Measurements from ENCODE around the gene C5orf46. TPM values are rescaled to one million over a fixed set of nuclear protein-coding genes. Genes with fewer than 3 reads are reported as not detected.
A peak's percentile ranks its signal among the peaks of the same experiment; 100 is the strongest.

C5orf46 gene
- total RNA-seq, 3 donors from 2014 or later (not counting 1 experiment from before 2014, with no cell fraction given), result not detected

DNA sequence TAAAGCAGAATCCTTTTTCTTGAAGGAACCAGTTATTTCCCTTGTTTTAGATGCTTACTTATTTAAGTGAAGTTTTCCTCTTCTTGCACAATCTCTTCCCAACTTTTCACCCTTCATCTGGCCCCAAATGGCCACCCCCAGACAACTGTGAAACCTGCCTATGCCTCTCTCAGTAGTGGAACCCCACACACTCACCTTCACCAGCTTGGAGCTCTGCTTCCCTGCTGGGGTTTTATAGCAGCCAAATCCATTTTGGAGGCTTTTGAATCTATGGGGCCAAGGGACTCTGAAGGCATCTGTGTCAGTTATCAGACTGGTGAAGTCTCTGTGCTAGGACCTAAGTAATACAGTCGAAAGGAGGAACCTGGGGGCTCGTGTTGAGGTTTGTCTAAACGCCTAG, 52.0 kb downstream of the C5orf46 start:
- Mint-ChIP-seq H3K27ac (no peak overlapping the region), H3K27me3 (ENCODE audit: low read depth in 2 of 2) (peaks cover 6 to 11% of the 10 kb centered on the region in 2 donors), H3K4me1 (peaks cover 0 to 5% of the 10 kb centered on the region in 2 donors), H3K36me3 (no peaks in the 10 kb centered on the region), H3K4me3 (no peak overlapping the region), H3K9me3 (no peaks in the 10 kb centered on the region)
- intact Hi-C loops (cut with micrococcal nuclease), result no loop called here
- 84% methylated on average over 3 of the region's 3 CpGs for WGBS (ENCODE audit: insufficient coverage)
- Histone ChIP-seq H3K27ac (ENCODE audit: low read length) (no peak overlapping the region), H3K36me3 (ENCODE audit: control insufficient read depth, insufficient read depth, low read length) (no peaks in the 10 kb centered on the region), H3K27me3 (ENCODE audit: control insufficient read depth, insufficient read depth, low read length) (no peaks in the 10 kb centered on the region), H3K4me3 (ENCODE audit: low read length) (no peak overlapping the region), H3K9me3 (ENCODE audit: control insufficient read depth, insufficient read depth, low read length) (no peaks in the 10 kb centered on the region), H3K4me1 (ENCODE audit: control insufficient read depth, insufficient read depth, low read length) (no peaks in the 10 kb centered on the region)
- ATAC-seq, result no peak
- DNase-seq, result no peak
- TF ChIP-seq, protein P1, sequence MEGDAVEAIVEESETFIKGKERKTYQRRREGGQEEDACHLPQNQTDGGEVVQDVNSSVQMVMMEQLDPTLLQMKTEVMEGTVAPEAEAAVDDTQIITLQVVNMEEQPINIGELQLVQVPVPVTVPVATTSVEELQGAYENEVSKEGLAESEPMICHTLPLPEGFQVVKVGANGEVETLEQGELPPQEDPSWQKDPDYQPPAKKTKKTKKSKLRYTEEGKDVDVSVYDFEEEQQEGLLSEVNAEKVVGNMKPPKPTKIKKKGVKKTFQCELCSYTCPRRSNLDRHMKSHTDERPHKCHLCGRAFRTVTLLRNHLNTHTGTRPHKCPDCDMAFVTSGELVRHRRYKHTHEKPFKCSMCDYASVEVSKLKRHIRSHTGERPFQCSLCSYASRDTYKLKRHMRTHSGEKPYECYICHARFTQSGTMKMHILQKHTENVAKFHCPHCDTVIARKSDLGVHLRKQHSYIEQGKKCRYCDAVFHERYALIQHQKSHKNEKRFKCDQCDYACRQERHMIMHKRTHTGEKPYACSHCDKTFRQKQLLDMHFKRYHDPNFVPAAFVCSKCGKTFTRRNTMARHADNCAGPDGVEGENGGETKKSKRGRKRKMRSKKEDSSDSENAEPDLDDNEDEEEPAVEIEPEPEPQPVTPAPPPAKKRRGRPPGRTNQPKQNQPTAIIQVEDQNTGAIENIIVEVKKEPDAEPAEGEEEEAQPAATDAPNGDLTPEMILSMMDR (IDR thresholded peaks at IDR 0.05), result no peak

- TF ChIP-seq, protein P1 (IDR thresholded peaks at IDR 0.05), result no peak
- H3K27ac ChIP-seq (ENCODE audit: low read length), result no peak overlapping the region
- H3K36me3 ChIP-seq (ENCODE audit: control insufficient read depth, insufficient read depth, low read length), result no peaks in the 10 kb centered on the region
- H3K27ac Mint-ChIP-seq, result no peak overlapping the region
- no peaks in the 10 kb centered on the region for H3K36me3 Mint-ChIP-seq
- no peaks in the 10 kb centered on the region for H3K9me3 ChIP-seq (ENCODE audit: control insufficient read depth, insufficient read depth, low read length)
- H3K4me3 Mint-ChIP-seq, result no peak overlapping the region
- no peaks in the 10 kb centered on the region for H3K9me3 Mint-ChIP-seq
- DNase-seq (no peak), ATAC-seq (no peak)
- H3K4me3 ChIP-seq (ENCODE audit: low read length), result no peak overlapping the region
- intact Hi-C loops (cut with micrococcal nuclease), result no loop called here
- H3K4me1 ChIP-seq (ENCODE audit: control insufficient read depth, insufficient read depth, low read length), result no peaks in the 10 kb centered on the region
- H3K27me3 Mint-ChIP-seq (ENCODE audit: low read depth in 2 of 2), result peaks cover 8 to 18% of the 10 kb centered on the region in 2 donors
- H3K27me3 ChIP-seq (ENCODE audit: control insufficient read depth, insufficient read depth, low read length), result no peaks in the 10 kb centered on the region
- H3K4me1 Mint-ChIP-seq, result peaks cover 0 to 5% of the 10 kb centered on the region in 2 donors
- 66% methylated on average over 2 of the region's 3 CpGs for WGBS (ENCODE audit: insufficient coverage)
Observed at GRCh38 chr5:147853372-147853987, 52.9 kb downstream of the C5orf46 start.

DNA sequence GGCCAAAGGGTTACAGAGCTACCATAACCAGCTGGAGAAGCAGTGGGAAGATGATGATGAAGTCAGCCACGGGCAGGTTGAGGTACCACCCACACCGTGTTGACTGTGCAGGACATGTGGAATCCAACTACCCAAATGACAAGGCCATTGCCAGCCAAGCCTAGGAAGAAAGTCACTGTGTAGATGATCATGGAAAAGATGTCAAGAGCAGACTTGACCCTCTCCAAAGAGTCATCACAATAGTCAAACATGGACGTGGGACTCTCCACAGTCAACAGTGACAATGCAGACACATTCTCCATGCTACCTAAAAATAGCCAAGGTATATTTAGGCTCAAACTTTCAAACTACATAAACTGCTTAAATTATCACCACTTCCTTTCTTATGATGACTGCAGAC, 54.0 kb downstream of the C5orf46 start:
- ATAC-seq, result peak in 1 of 3 donors; percentile 17
- H3K27me3 Mint-ChIP-seq (ENCODE audit: low read depth in 2 of 2), result peaks cover 13 to 26% of the 10 kb centered on the region in 2 donors

More for the DNA sequence above, 54.0 kb downstream of the C5orf46 start:
- H3K9me3 Mint-ChIP-seq, result no peaks in the 10 kb centered on the region
- peaks cover 0 to under 1% of the 10 kb centered on the region in 2 donors for H3K4me1 Mint-ChIP-seq
- H3K27ac Mint-ChIP-seq, result no peak overlapping the region
- H3K4me3 ChIP-seq (ENCODE audit: low read length), result no peak overlapping the region
- 69% methylated on average over 3 of the region's 3 CpGs for WGBS (ENCODE audit: insufficient coverage)
- no peak overlapping the region for H3K27ac ChIP-seq (ENCODE audit: low read length)
- TF ChIP-seq, protein P1 (IDR thresholded peaks at IDR 0.05), result no peak
- H3K4me1 ChIP-seq (ENCODE audit: control insufficient read depth, insufficient read depth, low read length), result no peaks in the 10 kb centered on the region
- DNase-seq, result no peak
- H3K36me3 ChIP-seq (ENCODE audit: control insufficient read depth, insufficient read depth, low read length), result no peaks in the 10 kb centered on the region
- no peaks in the 10 kb centered on the region for H3K27me3 ChIP-seq (ENCODE audit: control insufficient read depth, insufficient read depth, low read length)
- no peaks in the 10 kb centered on the region for H3K36me3 Mint-ChIP-seq
- no peak overlapping the region for H3K4me3 Mint-ChIP-seq
- H3K9me3 ChIP-seq (ENCODE audit: control insufficient read depth, insufficient read depth, low read length), result no peaks in the 10 kb centered on the region
- intact Hi-C loops (cut with micrococcal nuclease), result no loop called here

Measured in natural killer cell (primary cell).